ENCODE results near the gene CCNY.

Gene CCNY

GRCh38 chr10:35446439-35446838 is 110.1 kb downstream of the CCNY start:
- CTCF ChIA-PET = no interaction called here
- no peak for DNase-seq (ENCODE audit: low read depth, low spot score)
- POLR2A ChIA-PET = no interaction called here
- no peak for TF ChIP-seq CTCF (IDR thresholded peaks at IDR 0.05; ENCODE audit: insufficient read depth, low read length, missing control alignments)
- H3K4me3 ChIP-seq (ENCODE audit: low read depth, low read length) = no peak overlapping the region

GRCh38 chr10:35447693-35448407 is 111.5 kb downstream of the CCNY start:
- ChIA-PET POLR2A (no interaction called here), CTCF (no interaction called here)
- TF ChIP-seq CTCF (IDR thresholded peaks at IDR 0.05; ENCODE audit: insufficient read depth, low read length, missing control alignments) = no peak
- H3K4me3 ChIP-seq (ENCODE audit: low read depth, low read length) = no peak overlapping the region
- DNase-seq (ENCODE audit: low read depth, low spot score) = no peak

- ChIA-PET CTCF (interaction anchor here (1.4 to 1.5 kb wide), 2 partner anchors 9 to 25 kb away, joined by 3 to 5 read pairs; no protein-coding TSS in a partner anchor), POLR2A (no interaction called here)
- DNase-seq (ENCODE audit: low read depth, low spot score) = no peak
- H3K4me3 ChIP-seq (ENCODE audit: low read depth, low read length) = no peak overlapping the region
- TF ChIP-seq CTCF (IDR thresholded peaks at IDR 0.05; ENCODE audit: insufficient read depth, low read length, missing control alignments) = no peak
Measured at GRCh38 chr10:35448687-35449662, 112.7 kb downstream of the CCNY start.

- no peak for TF ChIP-seq CTCF (IDR thresholded peaks at IDR 0.05; ENCODE audit: insufficient read depth, low read length, missing control alignments)
- no peak overlapping the region for H3K4me3 ChIP-seq (ENCODE audit: low read depth, low read length)
- no peak for DNase-seq (ENCODE audit: low read depth, low spot score)
- ChIA-PET POLR2A (no interaction called here), CTCF (interaction anchor here (1.4 to 1.5 kb wide), 2 partner anchors 10 to 26 kb away, joined by 3 to 5 read pairs; no protein-coding TSS in a partner anchor)
Measured at GRCh38 chr10:35449944-35450343, 113.6 kb downstream of the CCNY start.

- DNase-seq (ENCODE audit: low read depth, low spot score) = no peak
- no peak for TF ChIP-seq CTCF (IDR thresholded peaks at IDR 0.05; ENCODE audit: insufficient read depth, low read length, missing control alignments)
- CTCF ChIA-PET = interaction anchor here (1.4 kb wide), 1 partner anchor 10 kb away, joined by 3 read pairs; no protein-coding TSS in a partner anchor
- no peak overlapping the region for H3K4me3 ChIP-seq (ENCODE audit: low read depth, low read length)
- POLR2A ChIA-PET = no interaction called here
Measured at GRCh38 chr10:35451151-35452016, 115.1 kb downstream of the CCNY start.
